Measurements from ENCODE around the gene TMEM145. TPM values are rescaled to one million over a fixed set of nuclear protein-coding genes. Genes with fewer than 3 reads are reported as not detected.

Gene TMEM145
- total RNA-seq, 1 donor from 2014 or later: not detected

DNA sequence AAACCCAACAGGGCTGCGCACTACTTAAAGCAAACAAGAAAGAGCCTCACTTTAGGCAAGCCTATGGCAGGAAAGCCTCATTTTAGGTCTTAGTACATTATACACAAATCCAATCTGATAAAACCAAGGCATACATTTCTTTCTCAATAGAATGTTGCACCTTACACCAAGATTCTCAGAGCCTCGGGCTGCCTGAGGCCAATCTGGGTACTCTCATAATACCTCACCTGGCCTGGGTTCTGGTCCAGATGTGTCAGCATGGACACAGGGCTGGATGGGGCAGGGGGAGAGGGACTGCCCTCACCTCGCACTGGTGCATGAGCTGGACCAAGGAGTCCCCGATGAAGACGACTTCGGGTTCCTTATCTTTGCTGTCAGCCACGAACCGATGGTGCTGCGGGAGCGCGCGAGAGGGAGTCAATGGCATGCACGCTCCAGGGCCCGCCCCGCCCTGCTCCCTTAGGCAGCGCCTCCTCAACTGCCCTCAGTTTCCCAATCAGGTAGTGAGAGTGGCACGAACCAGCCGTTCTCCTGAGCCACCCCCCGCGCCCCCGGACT lies 11.4 kb upstream of the TMEM145 start, which contains the start of gene PRR19:
Gene PRR19 (plus strand): TSS at position 487 of the 558 bp plus-strand sequence. CDS start 7,453 bp downstream, outside the sequence.
- intact Hi-C loops (cut with DNase I): no loop called here
- ATAC-seq (peak; percentile 39), DNase-seq (ENCODE audit: low spot score) (no peak)

DNA sequence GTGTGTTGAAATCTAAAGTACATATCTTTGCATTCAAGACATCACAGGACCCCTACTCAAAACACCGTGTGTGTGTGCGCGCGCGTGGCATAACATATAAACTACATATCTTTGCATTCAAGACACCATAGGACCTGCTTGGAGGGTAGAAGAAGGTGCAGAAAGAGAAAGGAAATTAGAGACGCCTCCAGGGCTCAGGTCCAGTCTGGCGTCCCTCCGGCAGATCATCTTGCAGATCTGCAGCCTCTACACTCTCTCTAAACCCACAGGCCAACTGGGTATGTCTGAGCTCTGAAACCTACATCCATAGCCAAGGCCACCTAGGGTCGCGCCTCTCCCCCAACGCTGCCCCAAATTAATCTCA lies 10.0 kb upstream of the TMEM145 start:
- intact Hi-C loops (cut with DNase I): no loop called here
- no peak for DNase-seq (ENCODE audit: low spot score)
- no peak for ATAC-seq

DNA sequence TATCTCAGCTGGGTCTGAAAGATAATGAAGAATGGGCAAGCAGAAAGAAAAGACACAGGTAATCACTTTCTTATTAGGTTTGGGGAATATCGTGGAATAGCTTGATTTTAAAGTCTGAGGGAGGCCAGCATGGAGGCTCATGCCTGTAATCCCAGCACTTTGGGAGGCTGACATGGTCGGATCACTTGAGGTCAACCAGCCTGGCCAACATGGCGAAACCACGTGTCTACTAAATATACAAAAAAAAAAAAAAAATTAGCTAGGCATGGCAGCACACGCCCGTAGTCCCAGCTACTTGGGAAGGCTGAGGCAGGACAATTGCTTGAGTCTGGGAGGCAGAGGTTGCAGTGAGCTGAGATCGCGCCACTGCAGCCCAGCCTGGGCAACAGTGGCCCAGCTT lies 9.2 kb upstream of the TMEM145 start:
- intact Hi-C loops (cut with DNase I): no loop called here
- DNase-seq (ENCODE audit: low spot score): no peak

DNA sequence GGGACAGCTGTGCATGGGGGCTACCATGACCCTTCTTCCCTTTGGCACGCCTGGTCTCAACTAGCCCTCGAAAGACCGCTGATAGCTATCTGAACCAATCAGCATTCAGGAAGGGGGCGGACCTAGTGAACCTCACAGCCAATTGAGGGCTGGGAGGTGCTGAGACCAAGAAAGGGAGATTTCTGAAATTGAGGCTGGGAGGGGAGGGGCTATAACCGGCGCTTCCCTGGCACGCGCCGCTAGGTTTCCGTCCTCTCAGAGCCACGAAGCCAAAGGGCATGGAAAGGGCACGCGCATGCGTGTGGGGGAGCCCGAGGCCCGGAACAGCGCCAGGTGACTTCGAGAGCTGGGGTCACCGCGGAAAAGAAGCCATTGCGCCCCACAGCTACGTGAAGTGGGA lies 6.5 kb upstream of the TMEM145 start:
- DNase-seq (ENCODE audit: low spot score): no peak
- no peak for ATAC-seq
- intact Hi-C loops (cut with DNase I): no loop called here

More for the DNA sequence above, 9.2 kb upstream of the TMEM145 start:
- no peak for ATAC-seq

DNA sequence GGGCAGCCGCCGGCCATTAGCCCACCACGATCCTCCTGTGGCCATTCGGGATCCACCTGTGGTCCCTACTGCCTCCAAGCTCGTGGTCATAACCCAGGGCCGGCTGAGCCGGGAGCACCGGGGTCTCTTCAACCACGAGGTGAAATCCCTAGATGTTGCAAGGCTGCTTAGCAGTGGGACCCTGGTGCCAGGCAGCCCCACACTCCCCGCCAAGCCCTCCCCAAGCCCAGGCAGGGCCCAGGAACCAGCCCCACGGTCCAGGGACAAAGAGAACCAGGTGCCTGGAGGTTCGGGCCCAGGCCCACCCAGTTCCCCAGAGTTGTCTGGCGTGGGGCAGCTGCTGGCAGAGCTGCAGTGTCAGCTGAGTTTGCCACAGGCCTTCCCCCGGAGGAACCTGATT lies 3.4 kb upstream of the TMEM145 start:
- ATAC-seq (no peak), DNase-seq (ENCODE audit: low spot score) (no peak)
- intact Hi-C loops (cut with DNase I): no loop called here

DNA sequence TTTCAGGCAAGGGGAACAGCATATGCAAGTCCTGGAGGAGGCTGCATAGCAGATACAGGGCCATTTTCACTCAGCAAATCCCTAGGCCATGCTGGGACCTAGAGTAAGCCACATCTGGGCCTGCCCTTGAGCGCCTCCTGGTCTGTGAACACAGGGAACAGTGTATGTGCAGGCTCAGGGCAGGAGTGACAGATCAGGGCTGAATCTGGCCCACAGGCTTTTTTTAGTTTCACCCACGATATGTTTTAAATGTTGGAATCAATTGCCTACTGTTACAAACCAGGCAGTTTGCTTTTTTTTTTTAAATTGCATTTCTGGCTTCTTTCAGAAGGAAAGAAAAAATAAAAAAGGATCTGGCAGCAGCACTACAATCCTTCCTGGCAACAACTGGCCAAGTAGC lies 1.5 kb upstream of the TMEM145 start:
- intact Hi-C loops (cut with DNase I): no loop called here
- DNase-seq (ENCODE audit: low spot score) (no peak), ATAC-seq (no peak)

DNA sequence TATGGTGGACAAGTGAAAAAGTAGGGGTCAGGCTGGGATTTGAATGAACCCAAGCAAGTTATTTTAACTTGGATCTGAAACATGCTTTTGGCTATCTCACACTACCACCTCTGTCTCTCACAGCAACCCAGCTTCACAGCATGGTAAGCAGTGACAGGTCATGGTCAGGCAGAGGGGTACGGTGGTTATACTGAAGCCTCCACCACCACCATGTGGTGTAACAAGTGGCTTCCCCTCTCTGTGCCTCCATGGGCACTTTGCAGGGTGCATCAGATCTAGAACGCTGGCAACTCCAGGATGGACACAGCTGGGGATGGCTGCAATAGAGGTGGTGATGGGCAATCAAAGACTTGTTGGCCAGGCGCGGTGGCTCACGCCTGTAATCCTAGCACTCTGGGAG lies 739 bp upstream of the TMEM145 start:
- intact Hi-C loops (cut with DNase I): no loop called here
- DNase-seq (ENCODE audit: low spot score) (no peak), ATAC-seq (no peak)

DNA sequence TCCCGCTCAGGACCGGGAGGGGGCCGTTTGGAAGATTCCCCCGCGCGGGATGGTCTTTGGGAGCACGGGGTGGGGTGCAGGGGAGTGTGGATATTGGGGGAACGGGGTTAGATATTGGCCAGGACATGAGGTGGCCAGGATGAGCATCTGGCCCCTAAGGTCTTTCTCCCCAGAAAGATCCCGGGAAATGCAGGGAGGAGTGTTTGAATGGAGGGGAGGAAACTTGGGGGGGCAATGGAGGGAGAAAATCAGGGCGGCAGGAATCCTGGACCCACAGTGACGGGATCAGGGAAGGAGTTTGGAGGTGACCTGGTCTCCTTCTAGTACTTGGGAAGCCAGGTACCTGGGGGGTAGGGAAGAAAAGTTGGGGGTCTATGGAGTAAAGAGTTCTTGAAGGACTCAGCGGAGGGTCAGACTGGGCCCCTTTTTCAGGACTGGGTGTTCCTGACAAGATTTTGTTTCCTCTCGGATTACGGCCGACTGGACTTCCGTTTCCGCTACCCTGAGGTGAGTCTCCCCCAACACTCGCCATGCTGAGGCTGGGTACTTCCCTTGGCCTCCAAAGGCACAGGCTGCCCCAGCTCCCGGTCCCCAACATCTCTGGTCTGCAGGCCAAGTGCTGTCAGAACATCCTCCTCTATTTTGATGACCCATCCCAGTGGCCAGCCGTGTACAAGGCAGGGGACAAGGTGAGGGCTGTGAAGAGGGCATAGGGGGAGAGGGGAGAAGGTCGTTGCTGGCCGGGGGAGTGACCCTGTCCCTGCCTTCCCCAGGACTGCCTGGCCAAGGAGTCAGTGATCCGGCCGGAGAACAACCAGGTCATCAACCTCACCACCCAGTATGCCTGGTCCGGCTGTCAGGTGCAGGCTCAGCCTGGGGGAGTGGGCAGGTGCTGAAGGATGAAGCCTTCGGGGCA lies 989 bp downstream of the TMEM145 start:
- no peak for DNase-seq (ENCODE audit: low spot score)
- intact Hi-C loops (cut with DNase I): no loop called here
- ATAC-seq: no peak

DNA sequence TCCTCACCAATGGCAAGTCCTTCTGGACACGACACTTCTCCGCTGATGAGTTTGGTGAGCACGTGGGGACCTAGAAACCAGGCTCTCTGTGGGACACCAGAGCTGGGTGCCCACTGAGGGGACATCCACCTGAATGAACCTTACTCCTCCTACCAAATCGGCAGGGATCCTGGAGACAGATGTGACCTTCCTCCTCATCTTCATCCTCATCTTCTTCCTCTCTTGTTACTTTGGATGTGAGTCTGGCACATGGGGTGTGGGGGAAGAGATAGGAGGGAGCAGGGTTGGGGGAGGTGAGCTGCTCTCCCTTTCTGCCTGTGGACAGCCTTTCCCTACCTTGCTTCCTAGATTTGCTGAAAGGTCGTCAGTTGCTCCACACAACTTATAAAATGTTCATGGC lies 1.9 kb downstream of the TMEM145 start:
- intact Hi-C loops (cut with DNase I): no loop called here
- DNase-seq (ENCODE audit: low spot score): no peak

DNA sequence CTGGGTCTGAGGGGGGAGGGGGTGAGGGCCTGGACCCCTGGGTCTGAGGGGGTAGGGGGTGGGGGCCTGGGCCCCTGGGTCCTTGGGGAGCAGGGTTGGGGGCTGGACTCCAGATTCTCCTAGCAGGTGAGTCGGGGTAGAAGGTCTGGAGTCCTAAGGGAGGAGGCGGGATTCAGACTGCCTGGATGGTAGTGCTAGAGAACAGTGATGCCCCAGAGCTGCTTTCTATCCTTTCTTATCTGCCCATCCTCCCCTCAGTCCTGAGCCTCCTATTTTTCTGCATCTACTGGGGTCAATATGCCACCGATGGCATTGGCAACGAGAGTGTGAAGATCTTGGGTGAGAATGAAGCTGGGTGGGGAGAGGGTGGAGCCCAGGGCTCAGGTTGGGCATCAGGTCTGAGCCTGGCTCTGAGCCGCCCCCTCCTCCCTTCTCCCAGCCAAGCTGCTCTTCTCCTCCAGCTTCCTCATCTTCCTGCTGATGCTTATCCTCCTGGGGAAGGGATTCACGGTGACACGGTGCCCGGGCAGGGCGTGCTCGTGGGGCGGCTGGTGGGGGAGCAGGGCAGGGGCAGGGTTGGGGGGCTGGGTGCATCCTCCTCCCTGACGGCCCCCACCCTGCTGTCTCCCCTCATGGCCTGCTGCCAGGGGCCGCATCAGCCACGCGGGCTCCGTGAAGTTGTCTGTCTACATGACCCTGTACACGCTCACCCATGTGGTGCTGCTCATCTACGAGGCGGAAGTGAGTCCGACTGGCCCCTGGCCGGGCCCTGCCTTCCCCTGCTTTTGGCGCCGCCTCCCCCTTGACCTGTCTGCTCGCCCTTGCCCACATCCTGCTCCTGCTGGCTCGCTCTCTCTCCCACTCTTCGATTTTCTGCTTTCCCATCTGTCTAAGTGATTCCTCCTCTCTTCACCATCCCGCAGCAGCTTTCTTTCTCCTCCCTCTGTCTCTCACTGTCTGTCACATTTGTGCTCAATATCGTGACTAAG lies 3.4 kb downstream of the TMEM145 start:
- intact Hi-C loops (cut with DNase I): no loop called here
- ATAC-seq (no peak), DNase-seq (ENCODE audit: low spot score) (no peak)

More for the DNA sequence above, 1.9 kb downstream of the TMEM145 start:
- ATAC-seq: no peak

DNA sequence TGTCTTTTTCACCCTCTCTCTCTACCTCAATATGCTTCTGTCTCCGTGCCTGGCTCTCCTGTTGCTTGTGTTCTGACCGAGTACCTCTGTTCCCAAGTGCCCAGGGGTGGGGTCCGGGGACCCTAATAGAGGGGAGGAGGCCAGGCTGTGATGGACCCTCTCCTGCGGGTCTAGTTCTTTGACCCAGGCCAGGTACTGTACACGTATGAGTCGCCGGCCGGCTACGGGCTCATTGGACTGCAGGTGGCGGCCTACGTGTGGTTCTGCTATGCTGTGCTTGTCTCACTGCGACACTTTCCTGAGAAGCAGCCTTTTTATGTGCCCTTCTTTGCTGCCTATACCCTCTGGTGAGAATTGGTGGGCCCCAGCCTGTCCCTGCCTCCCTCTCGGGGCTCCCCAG lies 4.4 kb downstream of the TMEM145 start:
- intact Hi-C loops (cut with DNase I): no loop called here

DNA sequence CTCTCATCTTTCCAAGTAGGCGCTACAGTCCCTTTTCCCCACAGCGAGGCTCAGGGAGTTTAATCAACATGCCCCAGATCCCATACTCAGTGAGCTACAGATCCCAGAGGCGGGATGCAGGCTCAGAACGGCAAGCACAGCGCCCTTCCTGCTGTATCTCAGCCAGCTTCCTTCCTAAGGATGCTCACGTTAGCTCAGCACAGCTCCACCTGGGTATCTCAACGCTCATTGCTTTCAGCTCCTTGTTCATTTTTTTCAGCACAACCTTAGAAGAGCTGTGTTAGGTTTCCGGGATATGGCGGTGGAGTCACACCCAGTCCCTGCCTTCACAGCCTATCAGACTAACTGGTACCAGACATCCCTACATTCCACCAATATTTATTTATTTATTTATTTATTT lies 9.2 kb downstream of the TMEM145 start:
- no peak for DNase-seq (ENCODE audit: low spot score)
- intact Hi-C loops (cut with DNase I): loop anchor here (10.0 kb wide), 1 partner anchor 188 kb away; the partner anchor contains the start of gene POU2F2
- no peak for ATAC-seq

More for the DNA sequence above, 4.4 kb downstream of the TMEM145 start:
- DNase-seq (ENCODE audit: low spot score): no peak
- no peak for ATAC-seq

DNA sequence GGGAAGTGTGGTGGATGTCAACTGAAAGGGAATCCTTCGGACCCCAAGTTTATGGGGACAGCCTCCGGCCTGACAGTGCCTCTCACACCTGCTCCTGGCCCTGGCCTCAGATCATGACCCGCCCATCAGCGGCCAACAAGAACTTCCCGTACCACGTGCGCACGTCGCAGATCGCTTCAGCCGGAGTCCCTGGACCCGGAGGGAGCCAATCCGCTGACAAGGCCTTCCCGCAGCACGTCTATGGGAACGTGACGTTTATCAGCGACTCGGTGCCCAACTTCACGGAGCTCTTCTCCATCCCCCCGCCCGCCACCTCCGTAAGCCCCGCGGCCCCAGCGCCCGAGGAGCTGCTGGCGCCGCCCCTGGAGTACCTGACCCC lies 10.4 kb downstream of the TMEM145 start:
- DNase-seq (ENCODE audit: low spot score) (no peak), ATAC-seq (no peak)
- intact Hi-C loops (cut with DNase I): loop anchor here (10.0 kb wide), 1 partner anchor 189 kb away; the partner anchor contains the start of gene POU2F2

DNA sequence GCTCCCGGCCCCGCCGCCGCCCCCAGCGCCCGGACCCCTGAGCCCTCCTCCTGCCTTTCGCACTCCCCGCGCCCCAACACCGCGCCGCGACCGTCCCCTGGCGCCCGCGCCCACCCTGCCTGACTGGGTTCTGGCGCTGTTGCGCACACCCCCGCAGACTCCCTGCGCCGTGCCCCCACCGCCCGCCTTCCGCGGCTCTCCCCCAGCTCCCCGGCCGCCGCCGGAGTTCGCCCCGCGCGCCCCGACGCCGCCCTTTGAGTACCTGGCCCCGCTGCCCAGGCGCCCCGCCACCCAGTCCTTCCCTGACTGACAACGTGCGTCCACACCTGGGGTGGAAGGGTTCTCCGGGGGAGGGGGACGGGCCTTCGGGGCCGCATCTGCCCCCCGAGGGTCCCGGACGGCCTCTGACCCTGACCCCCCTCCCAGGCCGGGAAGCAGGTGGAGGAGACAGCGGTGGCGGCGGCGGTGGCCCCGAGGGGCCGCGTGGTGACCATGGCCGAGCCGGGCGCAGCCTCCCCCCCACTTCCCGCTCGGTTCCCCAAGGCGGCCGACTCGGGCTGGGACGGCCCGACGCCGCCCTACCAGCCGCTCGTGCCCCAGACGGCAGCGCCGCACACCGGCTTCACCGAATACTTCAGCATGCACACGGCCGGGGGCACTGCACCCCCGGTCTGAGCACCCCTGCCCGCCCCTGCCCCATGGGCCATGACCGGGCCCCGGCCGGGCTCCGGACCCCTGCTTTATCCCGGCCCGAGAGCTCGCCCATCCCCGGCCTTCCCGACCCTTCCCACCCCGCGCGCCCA lies 10.9 kb downstream of the TMEM145 start:
- DNase-seq (ENCODE audit: low spot score): no peak
- intact Hi-C loops (cut with DNase I): loop anchor here (10.0 kb wide), 1 partner anchor 189 kb away; the partner anchor contains the start of gene POU2F2
- no peak for ATAC-seq

DNA sequence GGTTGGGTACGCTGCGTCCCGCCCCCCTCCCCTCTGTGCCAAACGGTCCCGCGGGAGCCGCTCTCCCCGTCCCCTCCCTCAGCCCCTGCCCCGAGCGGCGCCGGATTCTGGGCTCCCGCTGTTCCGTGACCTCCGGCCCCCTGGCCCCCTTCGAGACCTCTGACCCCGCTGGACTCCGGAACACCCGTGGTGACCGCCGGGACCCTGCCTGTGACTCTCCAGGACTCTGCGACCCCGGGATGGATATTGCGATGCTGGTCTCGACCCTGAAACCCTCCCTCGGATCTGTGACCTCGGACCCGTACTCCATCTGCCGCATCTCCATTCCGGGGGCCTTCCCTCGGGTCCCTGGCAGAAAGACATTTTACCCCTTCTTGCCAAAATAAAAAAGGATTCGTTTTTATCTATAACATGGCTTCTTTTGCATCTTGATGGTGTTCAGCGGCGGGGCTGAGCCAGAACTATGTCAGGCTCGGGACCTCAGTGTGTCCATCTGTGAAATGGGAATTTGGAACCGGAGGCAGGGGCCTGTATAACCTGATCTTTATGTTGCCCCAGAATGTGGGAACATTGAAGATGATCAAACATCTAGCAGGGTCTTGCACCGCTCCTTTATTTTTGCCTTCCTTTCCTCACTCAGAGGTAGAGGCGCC lies 11.7 kb downstream of the TMEM145 start:
- ATAC-seq (no peak), DNase-seq (ENCODE audit: low spot score) (peak; percentile 72)
- intact Hi-C loops (cut with DNase I): loop anchor here (10.0 kb wide), 1 partner anchor 190 kb away; the partner anchor contains the start of gene POU2F2

DNA sequence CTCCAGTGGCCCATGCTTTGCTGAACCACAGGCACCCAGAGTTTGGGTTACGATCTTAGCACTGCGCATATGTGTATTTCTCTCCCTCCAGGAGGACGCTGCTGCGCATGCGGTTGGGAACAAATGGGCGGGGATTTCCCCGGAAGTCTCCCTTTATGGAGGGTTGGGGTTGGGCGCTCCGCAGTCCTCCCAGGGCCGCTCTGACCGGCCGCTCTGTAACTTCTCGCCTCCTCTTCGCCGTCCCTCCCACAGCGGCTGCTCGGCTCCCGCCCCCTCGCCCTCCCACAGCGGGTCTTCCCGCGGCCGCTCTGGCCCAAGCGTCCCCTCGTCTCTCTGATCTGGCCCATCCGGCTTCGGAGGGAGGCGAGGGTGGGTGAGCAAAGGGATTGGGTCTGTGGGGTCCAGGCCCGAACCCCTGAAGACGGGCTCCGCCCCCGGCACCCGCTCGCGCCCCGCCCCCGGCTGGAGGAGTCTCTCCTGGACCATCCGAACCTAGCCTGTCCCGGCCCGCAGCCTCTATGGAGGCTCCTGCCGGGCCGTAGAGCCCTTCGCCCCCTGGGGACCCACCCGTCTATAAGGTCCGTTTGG lies 12.3 kb downstream of the TMEM145 start, which contains the start of gene MEGF8:
Gene MEGF8 (plus strand): TSS at position 328 of the 588 bp plus-strand sequence. CDS start 609 bp downstream, outside the sequence.
- DNase-seq (ENCODE audit: low spot score) (peak; percentile 99), ATAC-seq (peak; percentile 98)
- intact Hi-C loops (cut with DNase I): loop anchor here (10.0 kb wide), 1 partner anchor 191 kb away; the partner anchor contains the start of gene POU2F2

All from sciatic nerve (tissue), 2 donors.